Articular chondrocyte of knee joint (primary cell): Measurements from ENCODE around the gene NACAD. TPM values are rescaled to one million over a fixed set of nuclear protein-coding genes. Genes with fewer than 3 reads are reported as not detected.

ENCODE experiments used
- small RNA-seq: library from RNA; depleted of rRNA; stranded (forward); fragments of <200 nt; gene quantifications from one replicate; pipeline ENCODE3, GENCODE V24; 2012
- total RNA-seq: library from RNA; depleted of rRNA; stranded (reverse); fragments of >200 nt; gene quantifications from 2 replicates; pipeline ENCODE4 v1.2.3, GENCODE V29; 2012

The NACAD gene
- total RNA-seq: 1.9 and 2.5 TPM in 2 replicates

GRCh38 chr7:45088821-45089340 lies at the start of gene NACAD:
TSS of gene NACAD (minus strand) at chr7:45088969. CDS start at chr7:45088894, 75 bp downstream.

GRCh38 chr7:45111298-45112223 lies 22.8 kb upstream of the NACAD start, which contains the start of gene TBRG4:
TSS of gene TBRG4 (minus strand) at chr7:45111697. CDS start at chr7:45109237, 2,460 bp downstream.

Small RNA genes lying within 50 kb of the gene (small RNA-seq; reads per million reads assigned to genes)
- gene SNORA5A: 97.4 reads per million, percentile 98 among the genes with 10 or more reads in this experiment
- gene SNORA5B: not detected
- gene SNORA5C: 17.9 reads per million, percentile 95 among the genes with 10 or more reads in this experiment

Other genes with a start within 250 kb of the NACAD start
- 153 and 157 TPM in 2 replicates for gene H2AZ2, start 240.9 kb downstream of the NACAD start, total RNA-seq
- 26.9 and 29.1 TPM in 2 replicates for gene PURB, start 203.4 kb downstream of the NACAD start, total RNA-seq
- gene MYO1G, start 110.0 kb downstream of the NACAD start, total RNA-seq: under 0.01 TPM in 2 replicates
- gene CCM2, start 88.8 kb downstream of the NACAD start, total RNA-seq: 25.2 and 27.8 TPM in 2 replicates
- 34.6 and 38.7 TPM in 2 replicates for gene TBRG4, start 22.7 kb upstream of the NACAD start, total RNA-seq
- 0.11 and 0.13 TPM in 2 replicates for gene RAMP3, start 68.8 kb upstream of the NACAD start, total RNA-seq